Stimulated activated CD8-positive, alpha-beta memory T cell treated with anti-CD3 and anti-CD28 coated beads, Interleukin-7, amount 100 ng/mL, for 1 hour (primary cell): Measurements from ENCODE around the gene CD200R1L.

Source experiments
- DNase-seq, 2 donors: peaks; one replicate each; pipeline ENCODE4 v3.0.0-alpha.2; 2020; ENCODE audit warnings: low read depth in 2 of 2

Gene CD200R1L

DNA sequence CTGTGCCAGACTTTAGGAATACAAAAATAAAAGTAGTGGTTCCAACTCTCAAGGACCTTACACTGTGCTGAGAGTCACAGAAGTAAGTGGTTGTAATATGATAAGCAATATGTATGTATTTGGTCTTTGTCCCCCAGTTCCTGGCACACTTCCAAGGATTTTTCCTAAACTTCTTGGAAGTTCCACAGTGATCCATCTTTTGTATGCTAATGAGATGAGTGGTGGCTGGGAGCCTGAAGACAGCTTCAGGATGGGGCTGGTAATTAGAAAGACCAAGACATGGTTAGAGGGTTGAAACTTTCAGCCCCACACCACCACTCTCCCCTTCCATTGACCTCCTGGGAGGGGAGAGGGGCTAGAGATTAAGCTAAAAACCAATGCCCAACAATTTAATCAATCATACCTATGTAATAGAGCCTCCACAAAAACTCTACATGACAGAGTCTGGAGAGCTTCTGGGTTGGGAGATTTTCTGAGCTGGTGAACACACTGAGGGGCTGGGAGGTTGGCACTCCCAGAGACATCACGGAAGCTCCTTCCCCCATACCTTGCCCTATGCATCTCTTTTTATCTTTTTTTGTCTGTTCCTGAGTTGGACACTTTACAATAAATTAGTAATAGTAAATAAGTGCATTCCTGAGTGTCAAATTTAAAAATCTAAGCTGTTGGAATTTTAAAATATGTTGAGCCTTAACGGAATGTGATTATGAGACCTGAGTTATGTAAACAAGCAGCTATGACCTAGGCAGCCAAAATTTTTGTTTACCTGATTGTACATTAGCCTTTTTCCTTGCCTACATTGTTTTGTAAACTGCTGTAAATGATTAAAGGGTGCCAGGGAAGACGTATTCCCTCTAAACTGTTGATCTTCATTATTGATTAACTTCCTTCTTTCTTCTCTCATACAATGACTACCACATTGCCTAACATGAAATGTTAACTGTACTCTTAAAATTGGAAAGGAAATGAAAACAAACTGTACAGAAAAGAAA is 24.3 kb downstream of the CD200R1L start:
- DNase-seq, result no peak

DNA sequence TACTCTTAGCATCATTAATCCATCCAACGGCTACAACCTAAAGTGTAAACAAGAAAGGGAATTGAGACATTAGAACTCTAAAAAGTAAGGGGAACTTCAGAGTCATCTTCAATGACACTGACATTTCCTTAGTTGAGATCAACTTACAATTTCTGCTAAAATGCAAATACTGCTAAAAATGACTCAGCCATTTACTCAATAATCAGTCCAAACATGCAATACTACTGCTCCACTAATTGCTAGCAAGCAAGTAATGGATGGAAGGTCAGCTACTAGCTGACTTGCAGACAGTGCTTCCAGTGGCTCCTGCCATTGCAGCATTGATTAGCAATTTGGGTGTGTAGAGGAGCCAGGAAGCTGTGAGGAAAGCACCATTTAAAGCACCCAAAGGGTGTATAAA is 28.4 kb downstream of the CD200R1L start:
- DNase-seq, result no peak

DNA sequence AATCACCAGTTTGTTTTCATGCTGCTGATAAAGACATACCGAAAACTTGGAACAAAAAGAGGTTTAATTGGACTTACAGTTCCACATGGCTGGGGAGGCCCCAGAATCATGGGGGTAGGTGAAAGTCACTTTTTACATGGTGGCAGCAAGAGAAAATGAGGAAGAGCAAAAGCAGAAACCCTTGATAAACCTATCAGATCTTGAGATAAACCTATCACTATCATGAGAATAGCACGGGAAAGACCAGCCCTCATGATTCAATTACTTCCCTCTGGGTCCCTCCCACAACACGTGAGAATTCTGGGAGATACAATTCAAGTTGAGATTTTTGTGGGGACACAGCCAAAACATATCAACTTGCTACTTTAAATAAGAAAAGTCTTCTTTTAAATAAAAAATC is 28.9 kb downstream of the CD200R1L start:
- no peak for DNase-seq

DNA sequence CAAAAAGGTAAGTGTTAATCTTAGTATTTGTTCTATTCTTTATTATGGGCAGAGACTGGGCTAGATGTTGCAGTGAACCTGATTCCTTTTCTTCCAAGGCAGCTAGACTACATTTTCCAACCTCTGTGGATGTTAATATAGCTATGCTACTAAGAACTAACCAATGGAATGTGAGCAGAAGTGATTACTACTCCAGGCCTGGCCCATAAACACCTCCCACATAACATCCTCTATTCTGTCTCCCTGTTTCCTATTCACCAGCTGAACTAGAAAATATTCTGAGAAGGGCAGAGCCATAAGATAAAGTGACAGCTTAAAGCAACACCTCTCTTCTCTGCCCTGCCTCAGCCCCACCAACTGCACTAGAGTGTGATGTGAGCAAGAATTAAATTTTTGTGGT is 29.4 kb downstream of the CD200R1L start:
- DNase-seq, result no peak

DNA sequence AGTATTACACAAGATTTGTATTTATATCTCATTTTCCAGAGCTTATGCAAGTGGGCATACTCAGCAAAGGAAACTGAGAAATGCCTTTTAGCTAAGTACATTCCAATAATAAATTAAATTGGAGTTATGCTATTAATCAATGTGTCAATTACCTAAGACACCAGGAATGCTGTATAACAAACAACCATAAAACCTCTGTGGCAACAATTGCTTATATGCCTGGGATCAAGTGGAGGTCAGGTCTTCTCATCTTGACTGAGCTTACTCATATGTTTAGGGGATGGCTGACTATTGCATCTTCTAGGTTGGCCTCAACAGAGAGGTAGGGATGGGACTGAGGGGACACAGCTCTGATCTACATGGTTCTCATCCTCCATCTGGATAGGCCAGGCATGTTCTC is 30.7 kb downstream of the CD200R1L start:
- DNase-seq, result no peak

DNA sequence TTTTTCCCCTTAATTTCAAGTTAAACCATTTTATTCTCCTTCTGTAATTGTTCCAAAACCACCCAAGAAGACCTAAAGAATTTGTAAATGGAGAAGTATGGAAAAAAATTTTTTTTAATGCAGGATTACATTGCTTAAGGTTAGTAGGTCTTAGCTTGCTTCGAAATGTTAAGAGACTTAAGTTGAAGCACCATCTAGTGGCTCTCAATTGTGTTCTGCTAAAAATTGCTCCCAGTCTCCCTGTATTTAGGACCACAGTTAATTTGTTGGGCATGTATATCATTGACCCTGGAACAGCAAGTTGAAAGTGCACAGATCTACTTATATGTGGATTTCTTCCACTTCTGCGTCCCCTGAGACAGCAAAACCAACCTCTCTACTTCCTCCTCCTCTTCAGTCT is 32.4 kb downstream of the CD200R1L start:
- DNase-seq, result no peak

DNA sequence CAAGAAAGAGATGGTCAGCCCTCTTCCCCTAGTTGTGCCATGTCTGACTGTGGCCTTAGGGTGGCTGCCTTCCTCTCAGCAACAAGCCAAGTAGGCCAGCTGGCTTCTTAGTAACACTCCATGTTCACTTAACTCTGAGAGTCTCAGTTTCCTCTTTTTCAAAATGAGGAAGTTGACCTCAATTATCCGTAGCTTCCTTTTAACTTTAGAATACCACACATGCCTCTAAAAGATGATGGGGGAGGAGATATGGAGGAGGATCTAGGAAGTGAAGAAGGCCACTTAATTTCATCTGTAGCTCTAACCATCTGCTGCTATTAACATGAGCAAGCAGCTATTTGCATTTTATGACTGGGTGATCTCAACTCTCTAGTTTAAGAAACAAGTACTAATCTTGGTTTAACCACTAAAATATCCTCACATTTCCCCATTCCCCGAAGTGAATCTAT is 32.9 kb downstream of the CD200R1L start:
- DNase-seq, result no peak

DNA sequence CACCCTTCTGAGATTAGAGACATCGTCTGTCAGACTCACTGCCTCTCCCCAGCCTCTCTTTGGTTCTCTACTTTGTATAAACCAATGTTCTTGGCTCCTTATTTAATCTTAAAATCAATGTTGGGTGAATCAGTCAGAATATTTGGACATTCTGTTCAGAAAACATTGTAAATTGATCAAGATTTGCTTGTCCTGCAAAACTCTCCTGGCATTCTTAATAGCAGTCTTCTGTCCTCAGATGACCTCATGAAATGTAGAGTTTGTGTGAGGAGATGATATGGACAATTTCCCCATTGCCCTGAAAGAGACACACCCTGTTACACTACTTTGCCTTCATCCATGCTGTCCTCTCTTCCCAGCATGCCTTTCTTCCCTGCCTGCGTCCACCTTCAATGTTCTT is 33.6 kb downstream of the CD200R1L start:
- no peak for DNase-seq

DNA sequence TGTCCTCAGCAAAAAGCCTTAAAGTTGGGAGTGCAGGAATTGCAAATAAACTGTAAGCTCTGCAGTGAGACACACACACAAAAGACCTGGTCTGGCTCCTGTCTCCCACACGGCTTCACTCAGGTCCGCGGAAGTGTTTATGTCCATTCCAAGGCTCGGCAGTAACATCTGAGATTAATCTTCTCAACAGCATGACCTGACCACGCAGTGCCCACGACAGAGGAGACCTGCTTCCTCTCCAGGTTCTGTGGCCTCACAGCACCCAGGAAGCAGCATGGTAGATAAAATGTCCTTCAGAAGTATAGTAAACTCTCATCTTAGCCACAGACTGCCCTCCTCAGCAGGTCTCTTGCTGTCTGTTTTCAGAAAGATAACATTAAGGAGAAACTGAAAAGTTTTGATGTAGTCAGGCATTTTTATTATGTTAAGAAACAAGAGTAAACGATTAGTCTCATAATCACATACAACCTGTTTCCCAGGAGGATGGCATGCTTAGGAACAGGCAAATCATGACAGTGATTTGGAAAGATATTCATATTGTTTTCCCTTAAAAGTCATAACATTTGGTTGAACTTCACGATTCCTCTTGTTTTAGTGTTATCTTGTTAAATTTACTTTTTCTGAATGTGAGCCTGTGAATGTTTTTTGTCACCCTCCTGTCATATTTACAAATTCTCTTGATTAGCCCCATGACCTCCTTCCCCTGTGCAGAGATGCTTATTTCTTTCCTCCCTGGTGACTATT is 34.6 kb downstream of the CD200R1L start:
- DNase-seq, result no peak

DNA sequence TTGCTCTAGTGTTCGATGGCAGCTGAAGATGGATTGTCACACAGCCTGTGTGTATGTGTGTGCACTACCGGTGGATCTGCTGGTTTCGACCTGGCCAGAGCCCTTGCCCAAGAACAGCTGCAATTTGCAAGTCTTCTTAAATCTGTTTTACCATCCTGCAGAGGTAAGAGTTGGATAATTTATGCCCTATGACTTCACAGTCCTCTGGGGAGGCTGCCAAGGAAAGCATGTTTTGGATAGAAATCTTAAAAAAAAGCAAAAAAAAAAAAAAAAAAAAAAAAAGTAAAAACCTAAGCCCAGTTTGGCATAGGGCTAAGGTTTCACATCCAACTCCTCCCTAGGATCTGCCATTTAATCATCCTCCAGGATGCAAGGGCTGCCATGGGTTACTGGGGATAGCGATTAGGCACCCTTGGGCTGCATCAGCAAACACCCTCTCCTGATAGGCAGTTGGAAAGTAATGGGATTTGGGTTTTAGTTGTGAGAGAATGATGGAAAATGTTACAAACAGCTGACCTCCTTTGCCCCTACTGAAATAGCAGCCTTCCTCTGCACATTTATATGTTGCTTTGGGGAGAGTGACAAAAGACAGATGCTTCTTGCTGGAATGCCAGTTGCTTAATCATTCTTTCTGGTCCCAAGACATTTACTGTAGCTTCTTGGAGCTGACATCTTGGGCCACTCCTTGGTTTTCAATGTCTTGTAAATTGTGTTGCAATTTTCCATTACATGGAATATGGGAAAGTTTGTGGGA is 35.4 kb downstream of the CD200R1L start:
- no peak for DNase-seq

DNA sequence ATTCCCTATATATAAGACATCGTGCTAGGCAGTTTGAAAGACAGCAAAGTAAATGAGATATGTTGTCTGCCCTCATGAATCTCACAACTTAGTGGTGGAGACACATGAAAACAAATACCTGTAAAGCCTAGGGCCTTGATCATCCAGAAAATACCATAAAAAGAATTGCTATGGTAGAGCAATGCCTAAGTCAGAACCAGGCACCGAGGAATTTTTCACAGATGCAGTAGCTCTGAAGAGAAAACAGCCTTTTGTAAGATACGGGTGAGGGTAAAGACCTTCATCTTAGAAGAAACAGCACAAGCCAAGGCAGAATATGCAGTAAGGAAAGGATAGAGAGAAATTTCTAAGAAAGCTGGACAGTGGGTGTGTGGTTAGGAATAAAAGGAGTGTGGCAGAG is 36.1 kb downstream of the CD200R1L start:
- DNase-seq, result no peak

DNA sequence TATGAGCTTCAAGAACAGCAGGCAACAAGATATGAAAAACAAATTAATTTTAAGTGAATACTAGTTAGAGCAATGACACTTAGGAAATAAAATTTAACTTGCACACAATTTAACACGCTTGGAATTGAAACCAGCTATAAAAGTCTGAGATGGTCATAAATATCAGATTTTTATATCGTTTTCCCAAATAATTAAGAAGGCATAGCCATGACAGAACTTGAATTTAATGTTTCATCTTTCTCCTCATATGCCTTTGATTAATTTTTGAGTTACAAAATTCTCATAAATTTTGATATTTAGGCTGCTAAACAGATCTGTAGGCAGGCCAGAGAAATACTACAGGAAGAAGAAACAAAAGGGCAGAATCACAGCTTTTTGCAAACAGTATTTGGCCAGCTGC is 38.5 kb downstream of the CD200R1L start:
- DNase-seq, result no peak

DNA sequence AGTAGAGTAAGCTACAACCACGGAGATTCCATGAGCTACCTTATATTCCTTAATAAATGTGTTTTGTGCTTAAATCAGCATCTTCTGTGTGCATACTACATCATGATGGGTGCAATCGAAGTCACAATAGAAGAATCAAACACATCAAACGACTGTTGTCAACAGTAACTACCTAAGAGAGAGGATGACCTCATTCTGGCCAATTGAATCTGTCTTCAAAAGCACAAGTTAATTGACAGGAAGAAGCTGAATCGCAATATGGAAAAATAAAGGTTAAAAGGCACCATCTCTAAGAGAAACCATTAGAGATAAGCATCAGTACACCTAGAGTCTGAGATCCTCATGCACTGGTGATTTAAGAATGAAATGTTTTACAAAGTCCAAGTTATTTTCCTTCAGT is 39.0 kb downstream of the CD200R1L start:
- no peak for DNase-seq

DNA sequence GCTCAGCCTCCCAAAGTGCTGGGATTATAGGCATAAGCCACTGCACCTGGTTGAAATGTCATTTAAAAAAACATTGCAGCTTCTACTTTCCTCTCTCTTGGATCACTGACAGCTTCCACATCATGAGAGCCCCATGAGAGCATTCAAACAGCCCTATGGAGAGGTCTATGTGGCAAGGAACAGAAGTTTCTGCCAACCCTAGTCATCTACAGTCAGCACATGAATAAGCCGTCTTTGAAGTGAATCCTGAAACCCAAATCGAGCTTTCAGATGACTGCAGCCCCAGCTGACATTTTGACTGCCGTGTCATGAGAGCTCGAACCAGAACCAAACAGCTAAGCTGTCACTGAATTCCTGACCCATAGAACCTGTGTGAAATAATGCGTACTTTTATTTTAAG is 39.8 kb downstream of the CD200R1L start:
- no peak for DNase-seq

DNA sequence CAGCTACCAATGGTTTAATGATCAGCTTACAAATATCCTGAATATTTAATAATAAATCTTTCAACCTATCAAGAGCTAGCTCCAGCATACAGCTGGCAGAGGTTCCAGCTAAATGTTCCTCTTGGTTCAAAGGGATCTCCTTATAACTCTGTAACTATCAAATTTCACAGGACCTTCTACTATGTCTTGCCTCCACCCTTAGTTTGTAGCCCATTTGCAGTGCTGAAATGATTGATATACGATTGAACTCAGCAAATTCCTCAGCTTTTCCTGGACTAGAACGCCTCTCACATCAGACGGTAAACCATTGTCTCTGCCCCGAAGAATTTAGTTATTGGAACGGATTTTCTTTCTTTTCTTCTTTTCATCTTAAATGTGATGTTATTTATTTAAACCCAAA is 41.5 kb downstream of the CD200R1L start:
- no peak for DNase-seq

DNA sequence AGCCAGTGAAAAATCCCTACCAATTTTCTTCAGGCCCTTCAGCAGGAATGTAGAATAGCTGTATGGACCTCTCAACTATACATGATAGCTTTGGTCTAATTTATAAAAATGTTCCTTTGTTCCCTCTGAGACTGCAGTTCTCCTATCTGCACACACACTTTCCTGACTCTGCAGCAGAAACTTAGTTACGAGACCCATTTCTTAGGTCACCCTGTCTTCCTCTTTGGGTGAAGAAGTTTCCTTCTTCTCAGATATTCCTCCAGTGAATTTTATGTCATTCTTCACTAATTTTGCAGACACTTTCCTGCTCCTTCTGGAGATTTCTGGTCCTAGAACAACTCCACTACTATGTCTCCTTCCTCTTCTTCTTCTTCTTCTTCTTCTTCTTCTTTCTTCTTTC is 42.6 kb downstream of the CD200R1L start:
- DNase-seq, result no peak

DNA sequence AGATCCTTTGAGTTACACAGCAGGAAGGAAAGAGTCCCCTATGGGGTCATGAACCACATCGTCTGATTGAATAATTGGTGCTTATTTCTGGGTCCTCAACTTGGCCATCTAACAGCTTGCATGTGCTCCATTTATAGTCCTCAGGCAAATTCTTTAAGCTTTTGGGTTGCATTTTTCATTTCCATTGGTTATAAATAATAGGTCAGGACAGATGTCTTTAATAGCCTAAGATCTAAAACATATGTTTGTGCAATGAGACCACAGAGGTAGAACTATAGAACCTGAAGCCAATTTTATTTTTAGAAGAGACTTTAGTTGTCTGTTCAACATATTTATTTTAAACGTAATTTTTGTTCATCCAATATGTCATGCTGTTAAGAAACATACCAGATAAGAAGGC is 43.2 kb downstream of the CD200R1L start:
- no peak for DNase-seq

DNA sequence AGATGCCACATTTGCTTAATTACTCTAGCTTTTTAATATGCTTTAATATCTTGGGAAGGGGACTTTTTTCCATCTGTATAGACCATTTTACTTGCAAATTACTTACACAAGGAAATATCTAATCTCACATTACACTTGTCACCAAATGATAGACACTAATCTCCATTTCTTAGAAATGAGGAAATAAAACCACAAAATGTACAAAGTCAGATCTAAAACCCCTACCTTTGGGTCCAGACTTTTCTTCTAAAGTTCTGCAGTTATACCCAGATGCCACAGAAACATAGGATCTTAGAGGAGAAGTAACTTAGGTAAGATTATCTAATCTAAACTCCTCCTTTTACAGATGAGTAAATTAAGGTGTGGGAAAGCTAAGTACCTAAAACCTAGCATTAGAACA is 44.3 kb downstream of the CD200R1L start:
- no peak for DNase-seq

DNA sequence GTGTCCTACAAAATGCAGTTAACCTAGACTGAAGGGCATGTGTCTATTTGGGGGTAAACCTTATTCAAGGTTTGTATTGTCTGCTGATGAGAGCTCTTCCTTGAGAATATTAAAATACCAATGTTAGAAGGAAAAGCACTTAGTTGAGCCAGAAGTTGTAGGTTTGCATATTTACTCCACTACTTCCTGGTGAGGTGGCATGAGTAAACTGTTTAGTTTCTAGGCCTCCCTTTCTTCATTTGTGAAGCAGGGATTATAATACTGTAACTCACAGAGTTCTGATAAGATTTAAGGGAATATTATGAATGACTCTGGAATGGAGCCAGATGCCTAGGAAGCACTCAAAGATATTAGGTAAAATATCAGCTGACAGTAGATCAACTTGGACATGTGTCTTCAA is 46.7 kb downstream of the CD200R1L start:
- DNase-seq, result no peak

DNA sequence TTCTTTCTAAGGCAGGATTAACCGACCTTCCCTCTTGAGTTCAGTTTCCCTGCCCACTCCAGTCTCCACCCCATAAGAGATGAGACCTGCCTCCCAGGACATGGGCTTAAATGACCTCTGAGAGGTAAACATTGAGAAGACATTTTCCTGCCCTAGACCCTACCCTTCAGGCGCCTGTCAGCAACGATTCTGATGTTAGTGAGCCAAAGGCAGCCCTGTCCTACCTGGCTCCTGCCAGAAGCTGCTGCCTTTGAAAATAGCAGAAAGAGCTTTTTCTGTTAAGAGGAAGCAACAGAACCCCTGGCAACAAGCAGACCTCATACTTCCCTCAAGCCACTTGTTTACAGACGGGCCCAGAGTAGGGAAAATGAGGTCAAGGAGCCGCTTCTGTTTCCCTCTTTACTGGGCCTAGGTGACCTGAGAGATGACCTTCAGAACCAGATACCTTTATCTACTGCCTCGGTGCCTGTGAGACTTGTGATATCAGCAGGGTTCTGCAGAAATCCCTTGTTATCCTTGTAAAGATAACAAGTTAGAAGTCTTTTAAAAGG is 52.0 kb downstream of the CD200R1L start:
- DNase-seq, result no peak

DNA sequence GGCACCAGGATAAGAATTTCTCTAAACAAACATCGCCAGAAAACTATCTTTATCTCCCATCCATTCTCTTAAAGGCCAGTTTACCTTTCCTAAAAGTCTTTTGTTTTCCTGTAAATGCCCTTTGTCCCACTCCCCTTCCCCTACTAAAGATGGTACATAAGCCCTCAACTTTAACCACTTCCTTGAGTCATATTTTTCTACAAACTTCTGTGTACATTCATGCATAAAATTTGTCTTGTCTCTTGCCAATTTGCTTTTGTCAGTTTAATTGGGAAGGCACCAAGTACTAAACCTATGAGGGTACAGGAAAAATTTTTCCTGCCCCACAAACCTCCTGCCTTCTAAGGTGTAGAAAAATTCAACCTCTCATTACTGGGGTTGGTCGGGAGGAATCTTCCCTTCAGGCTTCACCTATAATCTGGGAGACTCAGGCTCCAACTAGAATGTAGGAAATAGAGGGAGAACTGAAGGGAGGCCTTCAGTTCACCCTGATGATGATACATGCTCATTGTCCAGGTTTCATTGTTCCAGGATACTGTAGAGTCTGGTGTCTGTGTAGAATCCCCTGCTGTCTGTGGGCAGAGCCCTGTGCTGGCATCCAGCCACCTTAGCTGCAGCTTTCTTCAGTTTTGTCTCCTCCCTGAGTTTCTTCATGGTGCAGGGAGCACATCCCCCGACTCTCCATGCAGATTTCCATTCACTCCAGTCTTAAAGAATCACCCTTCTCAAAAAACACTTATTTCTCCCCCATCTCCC is 53.2 kb downstream of the CD200R1L start:
- no peak for DNase-seq
